Measurements from ENCODE around the gene HNRNPR.

DNA sequence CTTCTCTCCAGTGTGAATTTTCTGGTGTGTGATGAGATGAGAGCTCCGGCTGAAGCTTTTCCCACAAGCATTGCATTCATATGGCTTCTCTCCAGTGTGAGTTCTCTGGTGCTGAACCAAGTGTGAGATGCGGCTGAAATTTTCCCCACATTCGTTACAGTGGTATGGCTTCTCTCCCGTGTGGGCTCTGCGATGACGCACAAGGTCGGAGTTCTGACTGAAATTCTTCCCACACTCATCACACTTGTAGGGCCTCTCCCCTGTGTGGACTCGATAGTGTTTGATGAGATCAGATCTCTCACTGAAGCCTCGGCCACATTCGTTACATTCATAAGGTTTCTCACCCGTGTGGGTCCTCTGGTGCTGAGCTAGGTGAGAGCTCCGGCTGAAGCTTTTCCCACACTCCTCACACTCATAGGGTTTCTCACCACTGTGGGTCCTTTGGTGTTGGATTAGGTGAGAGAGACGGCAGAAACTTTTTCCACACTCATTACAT, 18.2 kb upstream of the HNRNPR start:
- no peak for TF ChIP-seq CTCF (IDR thresholded peaks at IDR 0.05)
- no peak for TF ChIP-seq POLR2A (IDR thresholded peaks at IDR 0.05)

All from uterus (tissue), 2 donors.